PC-3 (cell line): ENCODE measurements around the gene GRIP2. TPM values are rescaled to one million over a fixed set of nuclear protein-coding genes. Genes with fewer than 3 reads are reported as not detected.

Experiments
- ATAC-seq: fragments of 200-7000 bp; cut with Tn5 transposase; 2 replicates; pipeline ENCODE4 v1.9.1; 2020; ENCODE audit warnings: mild to moderate bottlenecking, moderate library complexity
- BruUV-seq: library from RNA; stranded (reverse); fragments of 400-500 nt; replicated peaks from 2 replicates; lab custom pipeline; 2021; lab: Mats Ljungman, UMichigan
- CTCF ChIA-PET: fragments of 300-600 bp; sonication (Branson Sonifier 250); formaldehyde crosslinking; loops from one replicate; lab custom pipeline; 2022; ENCODE audit warnings: antibody characterized with exemption; lab: Charles Lee
- POLR2A ChIA-PET: fragments of 300-600 bp; sonication (Branson Sonifier 250); formaldehyde crosslinking; loops from one replicate; lab custom pipeline; 2022; ENCODE audit warnings: antibody characterized with exemption; ENCODE audit not compliant: unreplicated experiment; lab: Charles Lee
- DNase-seq: peaks from one replicate; pipeline ENCODE4 v3.0.0-alpha.2; 2015
- H2AFZ ChIP-seq: fragments of 300-600 bp; sonication (generic); 2 replicates; pipeline ENCODE4 v1.6.0; 2016; ENCODE audit warnings: antibody characterized with exemption, low read length
- H3F3A ChIP-seq: fragments of 300-600 bp; sonication (generic); one replicate; pipeline ENCODE4 v1.6.0; 2017; ENCODE audit warnings: antibody characterized with exemption, low read length, control low read depth, mild to moderate bottlenecking; ENCODE audit not compliant: unreplicated experiment
- H3K27ac ChIP-seq: fragments of 300-600 bp; sonication (generic); 2 replicates; pipeline ENCODE4 v1.5.1; 2016; ENCODE audit warnings: mild to moderate bottlenecking, low read length
- H3K27me3 ChIP-seq: fragments of 300-600 bp; sonication (generic); 2 replicates; pipeline ENCODE4 v1.6.1; 2016; ENCODE audit warnings: low read length, mixed read lengths
- H3K36me3 ChIP-seq: fragments of 300-600 bp; sonication (generic); 2 replicates; pipeline ENCODE4 v1.6.1; 2016; ENCODE audit warnings: low read depth, mixed run types, low read length, mixed read lengths
- H3K4me1 ChIP-seq: fragments of 300-600 bp; sonication (generic); 2 replicates; pipeline ENCODE4 v1.5.1; 2016; ENCODE audit warnings: low read length; ENCODE audit not compliant: insufficient read depth
- H3K4me2 ChIP-seq: fragments of 300-600 bp; sonication (generic); 2 replicates; pipeline ENCODE4 v1.6.0; 2016; ENCODE audit warnings: low read length
- H3K4me3 ChIP-seq: fragments of 300-600 bp; sonication (generic); 2 replicates; pipeline ENCODE4 v1.5.1; 2016; ENCODE audit warnings: mild to moderate bottlenecking, low read length, mixed read lengths
- H3K79me2 ChIP-seq: fragments of 300-600 bp; sonication (generic); 2 replicates; pipeline ENCODE4 v1.6.1; 2017; ENCODE audit warnings: low read length, mixed read lengths
- H3K9ac ChIP-seq: fragments of 300-600 bp; sonication (generic); 2 replicates; pipeline ENCODE4 v1.6.0; 2016; ENCODE audit warnings: mild to moderate bottlenecking, low read length
- H3K9me2 ChIP-seq: fragments of 300-600 bp; sonication (generic); replicated peaks from 2 replicates; pipeline ENCODE4 v1.6.1; 2016; ENCODE audit warnings: mixed run types, low read length, mixed read lengths
- H3K9me3 ChIP-seq: fragments of 300-600 bp; sonication (generic); 2 replicates; pipeline ENCODE4 v1.6.1; 2016; ENCODE audit warnings: low read length, mixed read lengths
- H4K20me1 ChIP-seq: fragments of 300-600 bp; sonication (generic); 2 replicates; pipeline ENCODE4 v1.6.1; 2016; ENCODE audit warnings: low read length, mixed read lengths
- CTCF ChIP-seq: fragments of 300-600 bp; sonication (generic); conservative IDR thresholded peaks from 2 replicates; pipeline ENCODE4 v1.5.1; 2017; ENCODE audit warnings: antibody characterized with exemption, low read depth, mild to moderate bottlenecking, low read length
- EZH2 ChIP-seq: fragments of 300-600 bp; sonication (generic); IDR thresholded peaks from one replicate; pipeline ENCODE4 v1.6.1; 2017; ENCODE audit warnings: antibody characterized with exemption, mild to moderate bottlenecking, low read length; ENCODE audit not compliant: unreplicated experiment
- EZH2phosphoT487 ChIP-seq: fragments of 300-600 bp; sonication (generic); IDR thresholded peaks from 2 replicates; pipeline ENCODE4 v1.6.1; 2018; ENCODE audit warnings: mild to moderate bottlenecking, antibody characterized with exemption, low read length, borderline replicate concordance
- intact Hi-C: fragments of 100-400 bp; cut with micrococcal nuclease; formaldehyde crosslinking; loops from 2 replicates; pipeline ENCODE4 v1.9.0; 2023
- total RNA-seq: library from RNA; depleted of rRNA; stranded (reverse); fragments of >200 nt; gene quantifications from 2 replicates; pipeline ENCODE4 v1.2.3, GENCODE V29; 2014

Gene GRIP2
- total RNA-seq, 1 experiment from 2014 or later = 0.36 TPM

DNA sequence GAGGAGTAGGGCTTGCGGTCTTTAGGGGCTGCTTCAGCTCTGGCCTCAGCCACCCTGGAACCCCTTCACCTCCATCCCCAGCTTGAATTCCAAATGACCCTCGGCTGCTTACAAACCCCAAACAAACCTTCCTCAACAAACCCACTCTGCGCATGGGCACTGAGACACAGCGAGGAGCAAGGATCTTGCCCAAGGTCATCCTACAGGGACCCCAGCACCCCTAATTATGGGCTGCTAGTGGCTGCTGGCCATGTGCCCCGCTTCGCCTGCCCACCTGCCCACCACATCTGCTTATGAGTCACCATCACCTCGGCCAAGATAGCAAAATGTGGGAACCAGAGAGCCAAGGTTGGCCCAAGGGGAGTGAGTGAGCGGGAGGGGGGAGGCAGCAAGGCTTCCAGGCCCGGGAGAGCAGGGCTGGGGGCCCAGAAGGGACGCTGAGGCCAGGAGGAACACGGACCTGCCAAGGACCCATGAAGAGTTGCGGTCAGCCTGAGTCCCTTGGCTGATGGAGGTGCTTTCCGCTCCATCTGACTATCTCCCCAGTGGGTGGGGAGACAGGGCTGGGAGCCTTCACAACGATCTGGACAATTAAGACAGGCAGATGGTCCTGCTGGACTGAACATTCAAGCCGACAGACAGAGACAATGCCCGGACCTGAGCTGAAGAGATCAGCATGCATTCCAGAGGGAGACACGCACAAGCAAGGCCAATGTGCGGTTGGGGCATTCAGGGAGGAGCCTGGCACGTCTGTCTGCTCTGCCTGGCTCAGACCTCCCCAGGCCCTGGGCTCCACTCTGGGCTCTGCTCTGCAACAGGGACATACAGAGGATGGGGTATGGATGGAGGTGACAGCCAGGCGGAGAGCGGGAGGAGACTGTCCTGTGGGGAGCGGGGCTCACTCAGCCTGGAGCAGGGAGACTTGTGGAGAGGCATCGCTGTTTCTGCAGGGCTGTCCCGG, 10.8 kb upstream of the GRIP2 start:
- ATAC-seq (no peak), DNase-seq (no peak)
- no peak overlapping the region for H3K9ac ChIP-seq
- H3K4me2 ChIP-seq = no peak overlapping the region
- no peak for TF ChIP-seq EZH2phosphoT487
- TF ChIP-seq CTCF = no peak
- TF ChIP-seq EZH2 = no peak
- no peaks in the 10 kb centered on the region for H3F3A ChIP-seq
- no peak overlapping the region for H3K27ac ChIP-seq
- no peaks in the 10 kb centered on the region for H4K20me1 ChIP-seq
- no peaks in the 10 kb centered on the region for H3K79me2 ChIP-seq
- H3K27me3 ChIP-seq = no peaks in the 10 kb centered on the region
- H3K4me1 ChIP-seq = 0 out of 2 replicates have a peak, but pooled peaks cover 4% of the 10 kb centered on the region
- no peaks in the 10 kb centered on the region for H3K9me2 ChIP-seq
- no peaks in the 10 kb centered on the region for H3K36me3 ChIP-seq
- no peaks in the 10 kb centered on the region for H3K9me3 ChIP-seq
- H2AFZ ChIP-seq = no peak overlapping the region
- no TSS peak for BruUV-seq
- ChIA-PET CTCF (interaction anchor here (1.2 kb wide), 1 partner anchor 230 kb away, joined by 3 read pairs; no protein-coding TSS in a partner anchor), POLR2A (no interaction called here)
- intact Hi-C loops = no loop called here
- H3K4me3 ChIP-seq = no peak overlapping the region

DNA sequence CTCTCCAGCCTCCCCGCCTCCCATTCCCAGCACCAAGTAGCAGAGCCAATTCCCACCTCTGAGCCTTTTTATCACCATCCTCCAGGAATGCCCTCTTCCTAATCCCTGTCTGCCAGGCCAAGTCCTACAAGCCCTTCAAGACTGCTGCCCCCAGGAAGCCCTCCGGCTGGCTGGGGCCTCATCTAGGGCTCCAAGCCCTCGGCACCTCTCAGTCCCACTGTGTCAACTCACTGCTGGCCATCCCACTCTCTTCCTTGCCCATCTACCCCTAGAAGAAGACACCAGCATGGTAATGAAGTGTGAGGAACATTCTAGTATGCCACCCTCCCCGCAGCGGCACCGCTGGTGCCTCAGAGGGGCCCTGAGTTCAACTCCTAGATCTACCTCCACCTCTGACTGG, 10.0 kb upstream of the GRIP2 start:
- Histone ChIP-seq H2AFZ (no peak overlapping the region), H3K4me3 (no peak overlapping the region), H4K20me1 (no peaks in the 10 kb centered on the region), H3K27ac (no peak overlapping the region), H3F3A (no peaks in the 10 kb centered on the region), H3K36me3 (no peaks in the 10 kb centered on the region), H3K27me3 (no peaks in the 10 kb centered on the region), H3K9ac (no peak overlapping the region), H3K9me3 (no peaks in the 10 kb centered on the region), H3K4me1 (0 out of 2 replicates have a peak, but pooled peaks cover 4% of the 10 kb centered on the region), H3K79me2 (no peaks in the 10 kb centered on the region), H3K9me2 (no peaks in the 10 kb centered on the region), H3K4me2 (no peak overlapping the region)
- intact Hi-C loops = no loop called here
- DNase-seq (no peak), ATAC-seq (no peak)
- ChIA-PET POLR2A (no interaction called here), CTCF (interaction anchor here (1.4 kb wide), 1 partner anchor 231 kb away, joined by 4 read pairs; no protein-coding TSS in a partner anchor)
- no TSS peak for BruUV-seq
- TF ChIP-seq EZH2phosphoT487 (no peak), CTCF (no peak), EZH2 (no peak)
